Left renal pelvis (tissue), 4 donors: ENCODE measurements around the gene SYDE2. TPM values are rescaled to one million over a fixed set of nuclear protein-coding genes. Genes with fewer than 3 reads are reported as not detected.

Experiments used
- DNase-seq, 4 donors: peaks; one replicate each; pipeline ENCODE4 v3.0.0-alpha.2; 2013; ENCODE audit warnings: low read depth in 4 of 4, low spot score in 3 of 4
- polyA plus RNA-seq, 4 donors: library from polyadenylated mRNA; unstranded; fragments of 120-200 nt; gene quantifications; one replicate each; pipeline ENCODE4 v1.2.1, GENCODE V29; 2013; ENCODE audit not compliant: insufficient read length in 4 of 4

Gene SYDE2
- polyA plus RNA-seq, 4 donors, result 7.7 to 10.8 (median 9.5) TPM

- DNase-seq, result no peak
Observed at GRCh38 chr1:85133565-85134159, 67.2 kb downstream of the SYDE2 start.

DNA sequence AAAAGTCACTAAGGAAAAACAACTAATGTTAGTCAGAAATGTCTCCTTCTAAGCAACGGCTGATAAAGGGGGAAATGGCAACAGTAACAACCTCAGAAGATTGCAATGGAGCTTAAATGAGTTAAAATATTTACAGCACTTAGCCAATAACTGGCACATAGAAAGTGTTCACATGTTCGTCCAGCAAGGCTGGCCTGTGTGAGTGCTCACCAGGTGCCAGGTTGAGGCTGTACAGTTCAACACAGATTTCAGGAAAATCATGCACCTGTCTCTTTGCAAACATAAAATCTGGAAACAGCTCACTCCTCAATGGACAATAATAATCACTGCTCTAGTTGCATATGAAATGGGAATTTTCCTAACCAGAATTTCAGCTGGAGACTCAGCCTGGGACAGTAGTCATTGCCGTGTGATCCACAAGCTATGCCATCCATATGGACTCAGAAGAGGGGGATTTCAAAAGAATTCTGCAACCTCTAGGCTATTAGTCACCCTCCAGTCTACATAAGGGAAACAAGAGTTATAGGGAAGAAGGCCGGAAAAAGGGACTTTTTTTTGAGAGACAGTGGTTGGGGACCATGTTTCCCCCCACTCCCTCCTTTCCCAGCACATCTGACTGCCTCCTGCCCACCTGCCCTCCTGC is 68.6 kb downstream of the SYDE2 start:
- DNase-seq, result no peak

DNA sequence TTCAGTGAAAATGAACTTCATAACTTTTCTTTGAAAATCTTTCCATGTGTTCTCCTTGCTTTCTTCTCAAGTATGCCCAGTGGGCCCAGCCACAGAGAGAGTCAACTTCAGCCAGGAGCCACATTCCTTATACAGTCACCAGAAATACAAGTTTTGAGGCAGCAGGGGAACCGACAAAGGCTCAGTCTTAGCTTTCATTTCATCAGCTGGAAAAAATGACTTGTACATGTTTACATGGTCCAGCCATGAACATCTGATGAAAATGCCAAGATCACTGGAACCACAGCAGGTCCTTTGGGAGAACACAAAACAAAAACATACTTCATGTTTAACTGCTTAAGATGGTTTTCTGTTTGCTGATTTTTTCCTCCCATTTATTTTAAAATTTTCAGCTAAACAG is 72.5 kb downstream of the SYDE2 start:
- DNase-seq, result no peak

- no peak for DNase-seq
Observed at GRCh38 chr1:85125891-85126290, 74.9 kb downstream of the SYDE2 start.

DNA sequence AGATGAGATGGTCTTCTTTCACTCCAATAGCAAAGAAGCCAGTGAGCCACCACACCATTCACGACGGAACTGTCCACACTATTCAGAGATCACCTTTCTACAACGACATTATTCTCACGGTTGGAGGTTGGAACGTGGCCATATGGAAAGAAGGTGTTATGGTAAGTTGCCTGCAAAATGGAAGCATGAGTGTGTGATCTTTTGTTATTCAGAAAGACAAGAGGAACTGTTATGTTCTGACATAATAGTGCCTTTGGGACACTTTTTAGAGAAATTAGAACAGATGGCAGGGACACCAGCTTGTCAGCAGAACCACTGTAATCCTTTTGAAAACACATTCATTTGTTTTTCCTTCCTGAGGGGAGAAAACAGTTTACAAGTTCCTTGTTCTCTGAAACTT is 76.7 kb downstream of the SYDE2 start:
- DNase-seq, result no peak

GRCh38 chr1:85122169-85122568 is 78.6 kb downstream of the SYDE2 start:
- DNase-seq, result no peak

DNA sequence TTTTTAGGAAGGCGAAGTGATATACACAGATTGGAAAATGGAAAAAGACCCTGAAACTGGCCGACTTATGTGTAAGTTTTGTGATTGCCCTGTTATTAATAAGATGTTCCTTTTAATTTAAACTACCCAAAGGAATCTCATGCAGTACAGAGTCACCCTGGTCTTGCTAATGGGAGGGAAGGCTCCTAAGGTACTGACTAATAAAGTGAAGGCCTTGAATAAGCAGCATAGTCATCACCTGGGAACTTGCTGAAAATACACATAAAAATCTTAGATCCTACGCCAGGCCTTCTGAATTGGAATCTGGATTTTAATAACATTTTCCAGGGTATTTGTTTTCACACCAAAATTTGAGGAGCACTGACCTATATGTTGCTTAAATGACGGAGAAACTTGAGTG is 79.1 kb downstream of the SYDE2 start:
- no peak for DNase-seq

DNA sequence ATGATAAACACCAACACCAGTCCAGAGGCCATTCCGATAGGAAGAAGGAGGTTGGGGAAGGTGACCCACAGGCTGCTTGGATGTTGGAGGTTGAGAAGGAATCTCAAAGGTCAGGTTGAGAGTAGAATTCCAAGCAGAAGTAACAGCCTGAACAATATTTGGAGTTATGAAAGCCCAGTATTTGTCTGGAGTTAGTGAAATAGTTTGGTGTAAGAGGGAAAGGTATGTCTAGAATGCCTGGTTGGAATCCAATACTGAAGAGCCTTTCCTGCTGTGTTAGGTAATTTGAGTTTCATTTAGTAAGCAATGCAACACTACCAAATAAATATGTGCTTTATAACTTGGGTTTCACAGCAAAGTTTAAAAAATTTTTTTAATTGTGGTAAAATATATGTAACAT is 82.1 kb downstream of the SYDE2 start:
- no peak for DNase-seq

- no peak for DNase-seq
Observed at GRCh38 chr1:85116856-85117255, 84.0 kb downstream of the SYDE2 start.

DNA sequence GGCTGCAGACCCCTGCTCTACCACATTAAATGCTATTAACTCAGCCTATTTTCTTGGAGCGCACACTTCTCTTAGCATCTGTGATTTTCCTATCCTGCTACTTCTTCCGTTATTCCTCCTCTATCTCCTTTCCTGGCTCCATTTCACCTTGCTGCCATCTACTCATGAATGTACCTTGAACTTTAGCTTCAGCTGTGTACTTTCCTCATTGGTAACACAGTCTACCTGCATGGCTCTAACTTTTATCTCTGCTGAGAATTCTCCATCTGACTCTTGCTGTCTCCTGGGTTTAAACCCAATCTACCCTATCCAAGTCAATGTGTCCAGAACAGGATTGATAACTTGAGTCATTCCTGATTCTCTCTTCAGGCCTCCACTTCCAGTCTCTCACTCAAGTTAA is 84.9 kb downstream of the SYDE2 start:
- no peak for DNase-seq

GRCh38 chr1:85111695-85112094 is 89.1 kb downstream of the SYDE2 start:
- DNase-seq, result no peak

- peak; percentile 20 to 37 (median 24) for DNase-seq
Observed at GRCh38 chr1:85109475-85109874, 91.3 kb downstream of the SYDE2 start.

Other genes starting within 250 kb of the SYDE2 start
- gene MCOLN2, start 203.9 kb downstream of the SYDE2 start, polyA plus RNA-seq, result 1 to 10 TPM in 2 of 4 donors, under 1 TPM in 2; 0.19 to 1.3 (median 0.81) TPM
- 10 to 100 TPM in 1 of 4 donors, 1 to 10 TPM in 2, under 1 TPM in 1; 0.79 to 16.2 (median 8.3) TPM for gene MCOLN3, start 152.5 kb downstream of the SYDE2 start, polyA plus RNA-seq
- 10 to 100 TPM; 40.3 to 45.4 (median 41.9) TPM for gene C1orf52, start 58.6 kb upstream of the SYDE2 start, polyA plus RNA-seq
- gene BCL10, start 75.6 kb upstream of the SYDE2 start, polyA plus RNA-seq, result 10 to 100 TPM; 20.4 to 24.5 (median 24.1) TPM